ENCODE data around the gene PPP6R3. TPM values are rescaled to one million over a fixed set of nuclear protein-coding genes. Genes with fewer than 3 reads are reported as not detected.
A peak's percentile ranks its signal among the peaks of the same experiment; 100 is the strongest.
"Not testable (repeated sequence)": the region's sequence is repeated elsewhere in the genome, so short reads cannot be mapped to it uniquely, and the experiment has no call there.

Gene PPP6R3
- total RNA-seq, 1 experiment from 2014 or later: 198 TPM

- DNase-seq (ENCODE audit: low spot score): no peak
Measured at GRCh38 chr11:68524213-68524612, 63.7 kb downstream of the PPP6R3 start.

- DNase-seq (ENCODE audit: low spot score): no peak
Measured at GRCh38 chr11:68524681-68525080, 64.1 kb downstream of the PPP6R3 start.

- DNase-seq (ENCODE audit: low spot score): no peak
Measured at GRCh38 chr11:68525336-68525735, 64.8 kb downstream of the PPP6R3 start.

GRCh38 chr11:68525930-68526329, 65.4 kb downstream of the PPP6R3 start:
- no peak for DNase-seq (ENCODE audit: low spot score)

GRCh38 chr11:68527585-68527984, 67.0 kb downstream of the PPP6R3 start:
- no peak for DNase-seq (ENCODE audit: low spot score)

- no peak for DNase-seq (ENCODE audit: low spot score)
Measured at GRCh38 chr11:68528630-68529029, 68.1 kb downstream of the PPP6R3 start.

- no peak for DNase-seq (ENCODE audit: low spot score)
Measured at GRCh38 chr11:68531129-68531693, 70.7 kb downstream of the PPP6R3 start.

- DNase-seq (ENCODE audit: low spot score): peak; percentile 19
Measured at GRCh38 chr11:68532727-68533369, 72.3 kb downstream of the PPP6R3 start.

- no peak for DNase-seq (ENCODE audit: low spot score)
Measured at GRCh38 chr11:68533945-68534344, 73.4 kb downstream of the PPP6R3 start.

GRCh38 chr11:68535098-68535497, 74.5 kb downstream of the PPP6R3 start:
- no peak for DNase-seq (ENCODE audit: low spot score)

- DNase-seq (ENCODE audit: low spot score): no peak
Measured at GRCh38 chr11:68536706-68537105, 76.2 kb downstream of the PPP6R3 start.

GRCh38 chr11:68538025-68538424, 77.5 kb downstream of the PPP6R3 start:
- DNase-seq (ENCODE audit: low spot score): no peak

GRCh38 chr11:68539395-68539794, 78.8 kb downstream of the PPP6R3 start:
- no peak for DNase-seq (ENCODE audit: low spot score)

- DNase-seq (ENCODE audit: low spot score): not testable (repeated sequence)
Measured at GRCh38 chr11:68540504-68540903, 80.0 kb downstream of the PPP6R3 start.

GRCh38 chr11:68541116-68541515, 80.6 kb downstream of the PPP6R3 start:
- no peak for DNase-seq (ENCODE audit: low spot score)

- DNase-seq (ENCODE audit: low spot score): no peak
Measured at GRCh38 chr11:68541991-68542390, 81.4 kb downstream of the PPP6R3 start.

GRCh38 chr11:68542617-68543016, 82.1 kb downstream of the PPP6R3 start:
- DNase-seq (ENCODE audit: low spot score): no peak

- no peak for DNase-seq (ENCODE audit: low spot score)
Measured at GRCh38 chr11:68543594-68543993, 83.0 kb downstream of the PPP6R3 start.

GRCh38 chr11:68545347-68545746, 84.8 kb downstream of the PPP6R3 start:
- DNase-seq (ENCODE audit: low spot score): no peak

- peak; percentile 68 for DNase-seq (ENCODE audit: low spot score)
Measured at GRCh38 chr11:68545796-68546195, 85.2 kb downstream of the PPP6R3 start.

GRCh38 chr11:68546555-68546954, 86.0 kb downstream of the PPP6R3 start:
- DNase-seq (ENCODE audit: low spot score): peak; percentile 28

GRCh38 chr11:68549789-68550484, 89.4 kb downstream of the PPP6R3 start:
- no peak for DNase-seq (ENCODE audit: low spot score)

- no peak for DNase-seq (ENCODE audit: low spot score)
Measured at GRCh38 chr11:68550485-68550817, 89.9 kb downstream of the PPP6R3 start.

Data from HT-29 (cell line).